NCI-H2196 treated with DMSO at 0.1 percent for 48 hours (cell line): ENCODE results near the gene ABCB11.
"Not testable (repeated sequence)": the region's sequence is repeated elsewhere in the genome, so short reads cannot be mapped to it uniquely, and the experiment has no call there.

Experiments used
- DNase-seq: peaks from one replicate; lab custom pipeline; 2025; ENCODE audit not compliant: unreplicated experiment; lab: John Stamatoyannopoulos, UW

The ABCB11 gene

DNA sequence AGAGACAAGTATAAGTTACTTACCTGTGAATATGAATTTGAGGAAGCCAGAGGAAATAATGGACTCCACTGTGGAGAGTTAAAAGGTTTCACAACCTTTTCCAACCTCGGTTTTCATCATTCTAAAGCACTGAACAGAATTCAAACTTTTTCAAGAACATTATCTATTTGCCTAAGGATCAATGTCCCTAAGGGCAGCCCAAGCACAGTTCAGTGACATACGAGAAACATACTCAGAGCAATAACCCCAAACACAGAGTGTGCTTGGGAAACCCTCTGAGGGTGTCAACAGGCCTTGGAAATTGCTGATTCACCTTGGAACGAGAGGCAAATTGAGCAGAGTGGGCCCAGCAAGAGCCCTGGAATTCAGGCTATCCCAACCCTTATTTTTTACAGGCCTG, at the start of gene ABCB11:
Gene ABCB11 (minus strand): TSS at position 123 of the 400 bp plus-strand sequence. CDS start 13,199 bp downstream, outside the sequence.
- DNase-seq: no peak

DNA sequence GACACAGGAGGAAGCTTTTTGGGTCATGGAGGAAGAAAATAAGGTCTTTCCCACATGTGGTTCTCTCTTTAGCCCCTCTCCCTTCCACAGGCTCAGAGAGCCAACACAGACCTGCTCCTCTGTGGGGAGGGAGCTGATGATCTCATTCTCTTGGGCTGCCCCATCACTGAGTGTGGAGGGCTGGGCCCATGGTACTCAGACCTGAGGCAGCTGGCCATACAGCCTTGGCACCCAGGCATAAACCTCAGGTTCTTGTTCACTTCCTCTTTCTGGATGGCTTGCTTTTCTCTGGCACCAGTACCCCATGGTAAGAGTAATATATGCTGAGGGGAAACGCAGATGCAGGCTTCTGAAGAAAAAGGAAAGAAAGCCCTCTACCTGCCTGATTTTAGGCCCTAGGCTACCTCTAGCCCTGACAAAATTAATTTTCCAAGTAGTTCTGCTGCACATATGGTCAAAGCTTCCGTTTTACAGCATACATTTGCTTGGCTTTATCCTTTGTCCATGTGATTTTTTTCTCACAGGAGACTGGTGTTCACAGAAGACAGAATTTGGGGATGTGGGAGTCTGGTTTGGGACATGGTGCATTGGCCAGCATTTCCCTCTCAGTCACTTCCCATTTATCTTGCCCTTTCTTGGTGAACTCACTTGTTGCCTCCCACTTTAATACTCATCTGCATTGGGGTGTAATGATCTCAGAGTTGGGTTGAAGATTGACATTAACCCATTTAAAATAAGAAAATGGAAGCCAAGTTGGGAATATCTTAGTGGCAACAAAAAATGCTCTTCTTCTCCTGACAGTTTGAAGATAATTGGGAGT, 49.3 kb upstream of the ABCB11 start:
- DNase-seq: no peak

DNA sequence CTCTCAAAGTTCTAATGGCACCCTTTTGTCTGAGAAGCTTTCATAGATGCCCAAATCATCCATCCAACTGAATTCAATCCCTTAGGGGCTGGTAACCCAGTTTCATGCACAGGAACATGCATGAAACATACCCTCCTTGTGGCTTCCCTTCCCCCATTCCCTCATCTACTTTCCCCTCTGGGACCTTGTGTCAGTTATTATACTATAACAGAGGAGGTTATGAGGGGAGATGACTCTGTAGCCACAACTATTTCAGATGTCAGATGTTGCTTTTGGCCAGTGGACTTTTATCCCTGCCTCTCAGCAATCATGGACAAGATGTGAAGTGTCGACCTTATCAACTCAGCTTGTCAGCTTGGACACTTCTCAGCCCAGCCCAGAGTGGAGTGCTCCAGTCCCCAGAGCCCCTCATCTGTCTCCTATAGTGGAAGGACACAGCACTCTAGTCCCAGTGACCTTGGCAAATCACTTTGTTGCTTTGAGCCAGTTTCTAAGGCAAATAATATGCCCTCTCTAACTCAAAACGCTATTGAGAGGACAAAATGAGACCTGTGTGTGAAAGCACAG, 46.6 kb upstream of the ABCB11 start:
- no peak for DNase-seq

DNA sequence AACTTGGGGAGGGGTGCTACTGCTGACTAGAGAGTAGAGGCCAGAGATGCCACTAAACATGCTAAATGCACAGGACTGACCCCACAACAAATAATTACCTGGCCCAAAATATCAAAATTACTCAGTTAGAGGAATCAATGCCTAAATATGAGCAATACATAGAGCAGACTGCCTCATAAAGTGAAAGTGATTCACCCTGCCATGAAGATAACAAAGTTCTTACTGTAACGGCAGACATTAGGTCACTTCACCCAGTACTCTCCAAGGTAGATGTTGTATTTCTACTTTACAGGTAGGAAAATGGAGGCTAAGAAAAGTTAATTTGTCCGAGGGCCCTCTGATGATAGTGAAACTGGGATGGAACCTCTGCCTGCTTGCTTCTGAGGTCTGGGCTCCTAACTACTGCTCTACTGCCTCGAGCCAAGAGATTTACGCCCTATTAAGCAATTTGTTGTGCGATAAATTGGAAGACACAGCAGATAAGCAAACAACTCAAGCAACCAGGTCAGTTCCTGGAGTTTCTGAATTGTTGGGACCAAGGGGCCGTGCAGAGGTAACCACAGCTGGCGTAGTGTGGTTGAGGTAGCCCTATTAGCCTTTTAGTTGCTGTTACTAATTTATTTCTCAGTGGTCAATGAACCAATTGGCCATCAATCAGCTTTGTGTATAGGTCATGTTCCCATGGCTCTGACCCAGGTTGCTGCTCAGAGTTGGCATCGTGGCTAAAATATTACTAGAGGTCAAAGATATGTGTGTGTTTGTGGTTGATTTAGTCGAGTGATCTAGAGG, 43.0 kb upstream of the ABCB11 start:
- no peak for DNase-seq

DNA sequence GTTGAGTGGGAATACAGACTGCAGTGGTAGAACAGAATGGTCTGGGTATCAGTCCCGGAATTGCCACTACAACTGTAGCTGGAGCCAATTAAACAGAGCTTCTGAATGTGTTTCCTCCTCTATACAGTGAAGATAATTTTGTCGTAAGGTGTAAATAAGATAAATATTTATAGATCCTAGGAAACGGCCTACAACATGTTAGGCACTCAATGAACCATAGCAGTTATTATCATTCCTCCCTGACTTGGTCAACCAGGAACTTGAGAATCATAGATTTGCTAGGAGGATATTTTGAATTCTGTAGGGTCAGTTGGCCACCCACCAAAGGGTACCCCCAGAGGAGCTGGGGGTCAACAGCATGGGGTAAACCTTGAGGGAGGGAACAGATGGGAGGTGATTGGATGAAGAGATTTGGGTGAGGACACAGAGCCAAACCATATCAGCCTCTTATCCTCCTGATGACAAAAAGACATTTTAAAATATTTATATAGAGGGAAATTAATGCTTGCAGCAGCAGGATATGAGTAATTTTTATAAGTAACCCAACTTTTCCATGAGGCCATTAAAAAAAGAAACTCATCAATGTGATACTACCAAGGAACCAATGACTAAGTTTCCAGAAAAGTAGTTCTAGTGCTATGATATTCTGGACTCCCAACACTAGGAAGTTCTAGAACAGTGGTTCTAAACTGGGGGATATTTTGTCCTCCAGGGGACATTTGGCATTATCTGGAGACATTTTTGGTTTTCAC, 42.3 kb upstream of the ABCB11 start:
- DNase-seq: no peak

DNA sequence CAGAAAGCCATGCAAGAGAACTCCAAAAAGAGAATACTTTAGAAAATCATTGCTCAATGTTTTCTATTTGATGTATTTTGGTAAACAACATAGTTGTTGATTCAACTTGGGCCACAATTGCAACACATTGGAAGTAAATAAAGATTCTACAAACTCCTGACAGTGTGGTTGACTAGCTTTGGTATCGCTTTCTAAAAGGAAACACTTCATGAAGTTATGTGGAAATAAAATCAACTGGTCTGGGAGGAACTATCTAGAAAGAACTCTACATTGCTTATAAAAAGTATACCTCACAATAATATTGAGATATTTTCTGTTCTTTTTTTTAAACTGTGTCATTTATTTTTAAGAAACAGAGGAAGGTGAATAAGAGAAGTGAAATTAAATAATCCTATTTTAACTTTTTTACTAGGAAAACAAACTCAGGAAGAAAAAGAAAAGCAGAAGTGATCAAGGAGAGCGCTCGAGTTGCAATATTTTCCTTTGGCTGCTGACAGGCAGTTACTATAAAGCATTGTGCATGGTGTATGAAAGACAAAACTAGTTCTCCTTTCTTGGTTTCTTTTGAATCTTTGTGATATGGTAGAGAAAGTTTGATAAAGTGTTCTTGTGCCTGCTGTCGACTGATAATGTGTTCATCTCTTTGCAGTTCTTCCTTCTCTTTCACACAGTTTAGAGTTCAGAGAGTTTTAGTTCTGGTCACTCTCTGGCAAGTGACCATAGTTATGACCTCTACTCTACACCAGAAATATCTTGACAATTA, 41.2 kb upstream of the ABCB11 start:
- DNase-seq: no peak

DNA sequence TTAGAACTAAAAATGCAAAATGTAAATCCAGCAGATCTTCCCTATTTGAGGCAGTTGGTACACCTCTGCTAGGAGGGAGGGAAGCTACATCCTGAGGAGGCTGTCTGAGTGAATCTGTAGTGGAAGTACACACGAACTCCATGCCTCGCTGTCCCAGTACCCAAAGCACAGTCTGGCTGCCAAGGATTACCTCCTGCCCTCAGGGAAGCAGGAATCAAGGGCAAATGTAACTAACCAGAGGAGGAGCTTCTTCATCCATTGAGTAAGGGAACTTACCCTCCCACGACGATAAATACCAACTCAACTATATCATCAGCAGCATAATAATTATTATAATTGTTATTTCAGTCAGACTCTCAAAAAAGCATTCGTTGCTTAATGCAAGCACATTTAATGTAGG, 40.3 kb upstream of the ABCB11 start:
- DNase-seq: no peak

DNA sequence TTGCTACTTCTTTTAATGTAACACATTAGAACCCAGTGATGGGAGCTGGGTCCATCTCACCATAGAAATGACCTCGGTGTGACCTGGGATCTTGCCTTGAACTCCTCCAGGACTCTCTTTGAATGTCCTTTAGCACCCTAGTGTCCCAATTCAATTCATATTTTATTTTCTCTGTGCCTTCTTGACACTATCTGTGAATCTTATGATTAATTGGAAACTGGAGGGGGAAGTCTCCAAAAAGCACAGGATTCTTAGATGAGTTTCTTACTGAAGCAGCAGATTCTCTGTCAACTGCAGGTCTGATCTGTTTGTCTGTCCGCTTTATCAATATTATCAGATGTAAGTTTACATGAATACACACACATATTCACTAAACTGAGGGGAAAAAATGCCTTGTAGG, 38.7 kb upstream of the ABCB11 start:
- no peak for DNase-seq

DNA sequence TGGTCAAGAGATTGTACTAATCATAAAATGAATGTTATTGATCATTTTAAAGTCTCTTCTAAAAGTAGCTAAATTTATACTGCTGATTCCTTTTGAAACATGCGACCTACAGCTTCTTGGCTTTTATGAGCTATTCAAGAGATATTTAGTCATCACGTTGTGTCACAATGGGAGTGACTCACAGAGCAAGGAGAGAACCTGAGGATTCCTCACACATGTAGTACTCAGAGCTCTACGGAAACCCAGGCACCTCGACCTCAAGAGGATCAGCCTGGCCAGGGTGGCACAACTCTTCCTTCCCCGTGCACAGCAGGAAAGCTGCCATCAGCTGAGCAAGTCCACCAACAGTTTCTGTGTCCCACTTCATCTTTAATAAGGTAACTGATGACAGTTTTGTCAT, 38.2 kb upstream of the ABCB11 start, which contains the start of gene DHRS9:
Gene DHRS9 (plus strand): TSS at position 223 of the 400 bp plus-strand sequence. CDS start 12,019 bp downstream, outside the sequence.
- no peak for DNase-seq

DNA sequence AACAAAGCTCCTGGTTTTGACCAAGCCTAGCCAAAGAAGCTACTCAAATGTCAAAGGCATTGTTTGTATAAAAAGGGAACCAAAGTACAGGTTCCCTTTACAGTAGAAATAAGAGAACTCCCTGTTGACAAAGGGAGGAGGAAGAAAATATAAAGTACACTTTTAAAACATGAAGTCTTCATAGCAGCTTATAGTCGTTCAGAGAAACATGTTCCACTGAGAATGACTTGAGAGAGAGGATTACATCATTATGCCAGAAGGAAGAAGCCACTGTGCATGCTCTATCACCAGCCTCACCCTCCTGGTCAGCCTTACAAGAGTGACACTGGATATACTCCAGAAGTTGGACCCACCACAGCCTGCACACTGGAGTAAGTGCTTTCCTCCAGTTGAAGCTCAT, 35.8 kb upstream of the ABCB11 start:
- DNase-seq: no peak

DNA sequence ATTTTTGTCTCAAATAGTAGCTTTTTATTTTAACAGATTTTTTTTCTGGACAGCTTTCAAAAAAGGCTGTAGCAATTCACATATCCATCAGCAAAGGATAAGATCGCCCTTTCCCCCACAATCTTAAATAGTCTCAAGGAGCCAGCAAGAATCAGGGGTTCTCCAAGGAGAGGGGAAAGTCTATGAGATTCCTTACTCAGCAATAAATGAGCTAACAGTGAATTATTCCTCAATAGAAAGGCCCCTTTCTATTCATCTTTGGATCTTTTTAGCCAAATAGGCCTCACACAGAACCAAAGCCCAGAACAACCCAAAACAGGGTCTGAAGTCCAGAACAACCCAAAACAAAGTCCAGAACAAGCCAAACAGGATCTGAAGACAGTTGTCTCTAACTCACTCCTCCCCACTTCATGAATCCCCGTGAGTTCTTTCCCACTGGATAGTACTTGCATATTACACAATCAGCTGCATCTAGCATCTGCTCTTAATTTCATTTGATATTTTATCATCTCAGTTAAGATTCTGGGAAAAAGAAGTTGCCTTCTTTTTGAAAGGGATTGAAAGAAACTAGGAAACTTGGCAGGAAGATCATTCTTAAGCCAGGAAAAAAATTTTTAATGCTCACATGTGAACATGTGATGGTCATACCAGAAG, 34.9 kb upstream of the ABCB11 start:
- no peak for DNase-seq

DNA sequence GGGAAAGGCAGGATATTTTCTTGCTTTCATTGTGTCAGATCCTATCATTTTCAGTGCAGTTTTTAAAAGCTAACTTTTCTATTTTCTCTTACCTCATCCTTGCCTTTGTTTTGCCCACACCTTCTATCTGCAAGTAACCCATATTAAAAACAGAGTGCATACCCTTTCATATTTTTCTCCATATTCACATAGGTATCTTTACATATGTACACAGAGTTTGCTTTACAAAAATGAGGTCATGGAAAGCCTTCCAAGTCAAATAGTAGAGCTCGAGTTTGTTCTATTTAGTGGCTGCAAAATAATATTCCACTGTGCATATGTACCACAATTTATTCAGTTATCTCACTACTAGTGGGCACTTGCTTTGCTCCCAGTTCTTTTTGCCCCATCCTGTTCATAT, 34.3 kb upstream of the ABCB11 start:
- no peak for DNase-seq

DNA sequence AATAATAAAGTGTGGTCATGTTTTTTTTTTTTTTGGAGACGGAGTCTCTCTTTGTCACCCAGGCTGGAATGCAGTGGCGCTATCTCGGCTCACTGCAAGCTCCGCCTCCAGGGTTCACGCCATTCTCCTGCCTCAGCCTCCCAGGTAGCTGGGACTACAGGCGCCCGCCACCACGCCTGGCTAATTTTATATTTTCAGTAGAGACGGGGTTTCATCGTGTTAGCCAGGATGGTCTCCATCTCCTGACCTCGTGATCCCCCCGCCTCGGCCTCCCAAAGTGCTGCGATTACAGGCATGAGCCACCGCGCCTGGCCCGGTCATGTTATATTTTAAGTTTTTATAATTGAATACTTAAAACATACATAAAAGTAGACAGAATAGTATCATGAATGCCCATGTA, 33.1 kb upstream of the ABCB11 start:
- DNase-seq: not testable (repeated sequence)

DNA sequence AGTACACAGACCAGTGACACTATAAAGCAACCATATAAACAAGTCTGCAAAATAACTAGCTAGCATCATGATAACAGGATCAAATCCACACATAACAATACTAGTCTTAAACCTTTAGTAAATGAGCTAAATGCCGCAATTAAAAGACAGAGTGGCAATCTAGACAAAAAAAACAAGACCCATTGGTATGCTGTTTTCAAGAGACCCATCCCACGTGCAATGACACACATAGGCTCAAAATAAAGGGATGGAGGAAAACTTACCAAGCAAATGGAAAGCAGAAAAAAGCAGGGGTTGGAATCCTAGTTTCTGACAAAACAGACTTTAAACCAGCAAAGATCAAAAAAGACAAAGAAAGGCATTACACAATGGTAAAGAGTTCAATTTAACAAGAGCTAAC, 23.5 kb upstream of the ABCB11 start:
- DNase-seq: not testable (repeated sequence)

DNA sequence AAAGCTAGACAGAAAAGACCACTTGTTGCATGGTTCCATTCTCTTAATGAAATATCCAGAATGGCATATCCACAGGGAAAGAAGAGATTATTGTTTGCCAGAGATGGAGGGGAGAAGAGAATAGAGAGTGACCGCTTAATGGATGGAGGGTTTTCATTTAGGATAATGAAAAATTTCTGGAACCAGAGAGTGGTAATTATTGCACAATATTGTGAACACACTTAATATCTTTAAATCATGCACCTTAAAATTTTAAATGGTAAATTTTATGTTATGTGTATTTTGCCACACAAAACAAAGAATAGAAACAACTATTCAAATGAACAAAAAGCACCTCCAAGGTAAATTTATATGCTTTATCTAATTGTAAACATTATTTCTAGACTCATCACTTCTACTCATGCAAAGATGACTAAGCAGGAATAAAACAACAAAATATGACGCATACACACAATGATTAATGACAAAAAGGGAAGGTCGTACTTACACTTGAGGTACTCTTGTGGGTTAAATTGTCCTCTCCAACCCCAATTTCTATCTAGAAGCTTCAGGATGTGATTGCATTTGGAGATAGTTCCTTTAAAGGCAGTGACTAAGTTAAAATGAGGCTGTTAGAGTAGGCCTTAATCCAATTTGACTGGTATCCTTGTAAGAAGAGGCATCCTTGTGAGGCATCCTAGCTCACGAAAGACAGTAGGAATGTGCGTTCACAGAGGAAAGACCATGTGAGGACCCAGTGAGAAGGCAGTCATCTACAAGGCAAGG, 19.5 kb upstream of the ABCB11 start:
- DNase-seq: no peak

DNA sequence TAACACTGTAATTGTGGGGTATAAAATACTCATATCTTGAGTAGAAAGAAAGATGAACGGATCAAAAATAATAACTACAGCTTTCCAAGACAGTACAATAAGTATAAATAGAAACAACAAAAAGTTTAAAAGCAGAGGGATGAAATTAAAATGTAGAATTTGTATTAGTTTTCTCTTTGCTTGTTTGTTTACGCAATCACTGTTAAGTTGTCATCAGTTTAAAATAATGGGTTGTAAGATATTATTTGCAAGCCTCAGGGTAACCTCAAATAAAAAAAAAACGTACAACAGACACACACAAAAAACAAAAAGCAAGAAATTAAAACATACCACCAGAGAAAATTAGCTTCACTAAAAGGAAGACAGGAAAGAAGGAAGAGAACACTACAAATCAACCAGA, 18.0 kb upstream of the ABCB11 start:
- no peak for DNase-seq

DNA sequence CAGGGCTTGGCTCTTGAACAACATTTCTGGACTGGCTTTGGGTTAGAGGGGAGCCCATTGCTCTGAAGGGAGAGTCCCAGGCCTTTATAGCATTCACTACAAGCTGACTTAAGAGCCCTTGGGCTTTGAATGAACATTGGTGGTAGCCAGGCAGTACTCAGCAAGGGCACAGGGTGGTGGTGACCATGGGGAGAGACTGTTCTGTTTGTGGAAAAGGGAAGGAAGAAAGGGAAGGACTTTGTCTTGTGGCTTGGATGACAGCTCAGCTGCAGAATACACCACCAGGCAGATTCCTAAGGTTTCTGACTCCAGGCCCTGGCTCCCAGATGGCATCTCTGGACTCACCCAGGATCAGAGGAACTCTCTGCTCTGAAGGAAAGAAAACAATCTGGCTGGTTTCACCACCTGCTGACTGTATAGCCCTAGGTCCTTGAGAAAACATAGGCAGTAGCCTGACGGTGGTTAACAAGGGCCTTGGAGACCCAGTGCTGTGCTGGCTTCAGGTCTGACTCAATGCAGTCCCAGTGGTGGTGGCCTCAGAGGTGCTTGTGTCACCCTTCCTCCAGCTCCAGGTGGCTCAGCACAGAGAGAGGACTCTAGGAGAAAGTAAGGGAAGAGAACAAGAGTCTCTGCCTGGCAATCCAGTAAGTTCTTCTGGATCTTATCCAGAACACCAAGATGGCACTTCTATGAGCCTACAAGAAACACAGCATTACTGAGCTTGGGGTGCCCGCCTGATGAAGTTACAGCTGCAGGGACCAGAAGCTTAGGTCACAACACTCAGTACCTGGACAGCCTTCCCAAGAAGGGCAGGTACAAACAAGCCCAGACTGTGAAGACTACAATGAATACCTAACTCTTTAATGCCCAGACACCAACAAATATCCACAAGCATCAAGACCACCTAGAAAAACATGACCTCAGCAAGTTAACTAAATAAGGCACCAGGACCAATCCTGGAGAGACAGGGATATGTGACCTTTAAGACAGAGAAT, 16.4 kb upstream of the ABCB11 start:
- no peak for DNase-seq
